ENCODE data around the gene SEZ6.

- no peak for TF ChIP-seq GATA2 (IDR thresholded peaks at IDR 0.05; ENCODE audit: low read depth, low read length)
- TF ChIP-seq GATA3 (IDR thresholded peaks at IDR 0.05; ENCODE audit: low read depth, low read length), result no peak
Measured at GRCh38 chr17:28988475-28988874, 17.4 kb downstream of the SEZ6 start.

Data from SH-SY5Y (cell line).